Measurements from ENCODE around the gene ZNF524. TPM values are rescaled to one million over a fixed set of nuclear protein-coding genes. Genes with fewer than 3 reads are reported as not detected.

Gene ZNF524
- total RNA-seq, 4 donors from 2014 or later, result 23.1 to 35.0 (median 27.0) TPM

- 95 to 96% methylated on average over 84 to 98 of the region's 98 CpGs for WGBS, 2 donors
- no peaks in the 10 kb centered on the region for H3K27me3 ChIP-seq
- peaks cover 0 to 66% (median 6%) of the 10 kb centered on the region in 3 donors for H3K36me3 ChIP-seq
- H3K4me3 ChIP-seq, result no peak overlapping the region
- no peak for TF ChIP-seq EP300 (IDR thresholded peaks at IDR 0.05)
- no peak for TF ChIP-seq POLR2A (IDR thresholded peaks at IDR 0.05)
- no peak for TF ChIP-seq CTCF (IDR thresholded peaks at IDR 0.05)
- DNase-seq (ENCODE audit: low spot score in 2 of 2), result no peak
- H3K9me3 ChIP-seq, result no peaks in the 10 kb centered on the region
- H3K4me1 ChIP-seq, result peaks cover 0 to 21% (median 0%) of the 10 kb centered on the region in 4 donors
- H3K27ac ChIP-seq, result no peak overlapping the region
Observed at GRCh38 chr19:55614711-55615542, 14.8 kb downstream of the ZNF524 start.

- no peaks in the 10 kb centered on the region for H3K9me3 ChIP-seq
- peaks cover 0 to 66% (median 6%) of the 10 kb centered on the region in 3 donors for H3K36me3 ChIP-seq
- no peak overlapping the region for H3K27ac ChIP-seq
- no peak for TF ChIP-seq EP300 (IDR thresholded peaks at IDR 0.05)
- TF ChIP-seq CTCF (IDR thresholded peaks at IDR 0.05), result no peak
- no peak for TF ChIP-seq POLR2A (IDR thresholded peaks at IDR 0.05)
- peaks cover 0 to 18% (median 0%) of the 10 kb centered on the region in 4 donors for H3K4me1 ChIP-seq
- no peaks in the 10 kb centered on the region for H3K27me3 ChIP-seq
- DNase-seq (ENCODE audit: low spot score in 2 of 2), result no peak
- no peak overlapping the region for H3K4me3 ChIP-seq
- WGBS, 2 donors, result 96 to 97% methylated on average over 69 to 80 of the region's 88 CpGs
Observed at GRCh38 chr19:55615543-55616394, 15.7 kb downstream of the ZNF524 start.

GRCh38 chr19:55616395-55616875, 16.3 kb downstream of the ZNF524 start:
- TF ChIP-seq CTCF (IDR thresholded peaks at IDR 0.05), result no peak
- no peak for TF ChIP-seq POLR2A (IDR thresholded peaks at IDR 0.05)
- TF ChIP-seq EP300 (IDR thresholded peaks at IDR 0.05), result no peak
- DNase-seq (ENCODE audit: low spot score in 2 of 2), result no peak

GRCh38 chr19:55617426-55617825, 17.3 kb downstream of the ZNF524 start:
- TF ChIP-seq EP300 (IDR thresholded peaks at IDR 0.05) (no peak), CTCF (IDR thresholded peaks at IDR 0.05) (no peak), POLR2A (IDR thresholded peaks at IDR 0.05) (no peak)
- peaks cover 4 to 80% (median 6%) of the 10 kb centered on the region in 3 donors for H3K36me3 ChIP-seq
- no peaks in the 10 kb centered on the region for H3K9me3 ChIP-seq
- H3K27me3 ChIP-seq, result no peaks in the 10 kb centered on the region
- H3K4me1 ChIP-seq, result peaks cover 0 to 2% (median 0%) of the 10 kb centered on the region in 4 donors
- 81 to 87% methylated on average over 8 of the region's 8 CpGs for WGBS, 2 donors
- no peak for DNase-seq (ENCODE audit: low spot score in 2 of 2)
- H3K27ac ChIP-seq, result no peak overlapping the region
- H3K4me3 ChIP-seq, result no peak overlapping the region

More at GRCh38 chr19:55616395-55616875, 16.3 kb downstream of the ZNF524 start:
- H3K27me3 ChIP-seq, result no peaks in the 10 kb centered on the region
- H3K27ac ChIP-seq, result no peak overlapping the region
- H3K36me3 ChIP-seq, result peaks cover 4 to 70% (median 6%) of the 10 kb centered on the region in 3 donors
- no peak overlapping the region for H3K4me3 ChIP-seq
- peaks cover 0 to 11% (median 0%) of the 10 kb centered on the region in 4 donors for H3K4me1 ChIP-seq
- 96% methylated on average over 26 to 38 of the region's 38 CpGs for WGBS, 2 donors
- H3K9me3 ChIP-seq, result no peaks in the 10 kb centered on the region

Data from tibial nerve (tissue), 4 donors.